ENCODE results near the gene RBFA.

DNA sequence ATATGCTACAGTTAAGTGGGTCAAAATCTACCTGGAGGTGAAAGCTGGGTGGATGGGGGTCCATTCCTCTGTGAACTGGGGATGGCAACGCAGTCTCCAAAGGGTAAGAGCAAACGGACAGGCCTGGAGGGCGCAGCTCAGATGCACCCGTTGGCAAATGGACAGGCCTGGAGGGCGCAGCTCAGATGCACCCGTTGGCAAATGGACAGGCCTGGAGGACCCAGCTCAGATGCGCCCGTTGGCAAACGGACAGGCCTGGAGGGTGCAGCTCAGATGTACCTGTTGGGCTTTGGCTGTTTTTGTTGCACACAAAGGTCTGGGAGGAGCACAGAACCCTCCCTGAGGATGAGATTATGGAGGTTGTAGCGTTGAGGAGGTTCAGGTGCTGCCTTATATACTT is 33.7 kb downstream of the RBFA start:
- TF ChIP-seq, protein P1, sequence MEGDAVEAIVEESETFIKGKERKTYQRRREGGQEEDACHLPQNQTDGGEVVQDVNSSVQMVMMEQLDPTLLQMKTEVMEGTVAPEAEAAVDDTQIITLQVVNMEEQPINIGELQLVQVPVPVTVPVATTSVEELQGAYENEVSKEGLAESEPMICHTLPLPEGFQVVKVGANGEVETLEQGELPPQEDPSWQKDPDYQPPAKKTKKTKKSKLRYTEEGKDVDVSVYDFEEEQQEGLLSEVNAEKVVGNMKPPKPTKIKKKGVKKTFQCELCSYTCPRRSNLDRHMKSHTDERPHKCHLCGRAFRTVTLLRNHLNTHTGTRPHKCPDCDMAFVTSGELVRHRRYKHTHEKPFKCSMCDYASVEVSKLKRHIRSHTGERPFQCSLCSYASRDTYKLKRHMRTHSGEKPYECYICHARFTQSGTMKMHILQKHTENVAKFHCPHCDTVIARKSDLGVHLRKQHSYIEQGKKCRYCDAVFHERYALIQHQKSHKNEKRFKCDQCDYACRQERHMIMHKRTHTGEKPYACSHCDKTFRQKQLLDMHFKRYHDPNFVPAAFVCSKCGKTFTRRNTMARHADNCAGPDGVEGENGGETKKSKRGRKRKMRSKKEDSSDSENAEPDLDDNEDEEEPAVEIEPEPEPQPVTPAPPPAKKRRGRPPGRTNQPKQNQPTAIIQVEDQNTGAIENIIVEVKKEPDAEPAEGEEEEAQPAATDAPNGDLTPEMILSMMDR (IDR thresholded peaks at IDR 0.05) = no peak
- TF ChIP-seq ZFX (IDR thresholded peaks at IDR 0.05; ENCODE audit: borderline replicate concordance) = no peak

Data from 22Rv1 (cell line).